GM23338 (cell line): ENCODE measurements around the gene NR5A2. TPM values are rescaled to one million over a fixed set of nuclear protein-coding genes. Genes with fewer than 3 reads are reported as not detected.

ENCODE experiments used
- ATAC-seq: fragments of 200-7000 bp; cut with Tn5 transposase; 3 replicates; pipeline ENCODE4 v1.9.1; 2020
- DNase-seq: peaks from one replicate; pipeline ENCODE4 v3.0.0-alpha.2; 2015; ENCODE audit warnings: low spot score
- H2AFZ ChIP-seq: fragments of 200-600 bp; sonication (generic); 2 replicates; pipeline ENCODE4 v1.8.0; 2016; ENCODE audit warnings: antibody characterized with exemption, mild to moderate bottlenecking, moderate library complexity
- H3F3A ChIP-seq: fragments of 200-600 bp; sonication (generic); replicated peaks from 2 replicates; pipeline ENCODE4 v1.8.0; 2017; ENCODE audit warnings: antibody characterized with exemption, mixed run types, low read depth
- H3K27ac ChIP-seq: fragments of 200-600 bp; sonication (generic); 2 replicates; pipeline ENCODE4 v1.6.1; 2016; ENCODE audit warnings: low read depth
- H3K27me3 ChIP-seq: fragments of 200-600 bp; sonication (generic); 2 replicates; pipeline ENCODE4 v1.8.0; 2016; ENCODE audit warnings: mild to moderate bottlenecking, mixed run types, moderate library complexity; ENCODE audit not compliant: insufficient read depth
- H3K36me3 ChIP-seq: fragments of 200-600 bp; sonication (generic); 2 replicates; pipeline ENCODE4 v1.8.0; 2016; ENCODE audit warnings: mild to moderate bottlenecking; ENCODE audit not compliant: insufficient read depth
- H3K4me1 ChIP-seq: fragments of 200-600 bp; sonication (generic); 2 replicates; pipeline ENCODE4 v1.8.0; 2016; ENCODE audit warnings: mild to moderate bottlenecking, moderate library complexity; ENCODE audit not compliant: insufficient read depth
- H3K4me2 ChIP-seq: fragments of 200-600 bp; sonication (generic); 2 replicates; pipeline ENCODE4 v1.7.1; 2017; ENCODE audit warnings: mixed run types
- H3K4me3 ChIP-seq: fragments of 200-600 bp; sonication (generic); 2 replicates; pipeline ENCODE4 v1.6.1; 2016; ENCODE audit warnings: mixed run types
- H3K79me2 ChIP-seq: fragments of 200-600 bp; sonication (generic); replicated peaks from 2 replicates; pipeline ENCODE4 v1.8.0; 2017; ENCODE audit warnings: mild to moderate bottlenecking; ENCODE audit not compliant: insufficient read depth
- H3K9me2 ChIP-seq: fragments of 200-600 bp; sonication (generic); 2 replicates; pipeline ENCODE4 v1.8.0; 2017; ENCODE audit not compliant: insufficient read depth
- H4K20me1 ChIP-seq: fragments of 200-600 bp; sonication (generic); replicated peaks from 2 replicates; pipeline ENCODE4 v1.8.0; 2017; ENCODE audit warnings: mild to moderate bottlenecking; ENCODE audit not compliant: insufficient read depth
- H3K27ac Mint-ChIP-seq: 2 replicates; pipeline ENCODE4 v1.8.0; 2020; ENCODE audit warnings: inconsistent platforms, mild to moderate bottlenecking, moderate library complexity, mixed read lengths
- H3K27me3 Mint-ChIP-seq: 3 replicates; pipeline ENCODE4 v1.8.0; 2022; ENCODE audit warnings: low read depth, mild to moderate bottlenecking, moderate library complexity, mixed read lengths, inconsistent platforms; ENCODE audit not compliant: insufficient read depth, poor library complexity
- H3K36me3 Mint-ChIP-seq: 3 replicates; pipeline ENCODE4 v1.8.0; 2021; ENCODE audit warnings: low read depth, mild to moderate bottlenecking, inconsistent platforms, moderate library complexity, mixed read lengths
- H3K4me1 Mint-ChIP-seq: 3 replicates; pipeline ENCODE4 v1.8.0; 2020; ENCODE audit warnings: mild to moderate bottlenecking, inconsistent platforms, mixed read lengths
- H3K4me3 Mint-ChIP-seq: 3 replicates; pipeline ENCODE4 v1.8.0; 2021; ENCODE audit warnings: moderate library complexity, mild to moderate bottlenecking, inconsistent platforms, mixed read lengths
- H3K9me3 Mint-ChIP-seq: 3 replicates; pipeline ENCODE4 v1.8.0; 2020; ENCODE audit warnings: moderate library complexity, mild to moderate bottlenecking, inconsistent platforms, mixed read lengths
- CREB1 ChIP-seq: fragments of 250-450 bp; sonication (Bioruptor Pico); IDR thresholded peaks from 2 replicates; pipeline ENCODE4 v1.5.0; 2020; ENCODE audit warnings: low read depth, mild to moderate bottlenecking, moderate library complexity
- ETS1 ChIP-seq: IDR thresholded peaks from 2 replicates; pipeline ENCODE4 v1.6.1; 2016; ENCODE audit warnings: antibody characterized with exemption
- EZH2 ChIP-seq: fragments of 200-600 bp; sonication (generic); IDR thresholded peaks from one replicate; pipeline ENCODE4 v1.8.0; 2017; ENCODE audit warnings: antibody characterized with exemption, mild to moderate bottlenecking, low read depth; ENCODE audit not compliant: unreplicated experiment
- JUNB ChIP-seq: IDR thresholded peaks from one replicate; pipeline ENCODE4 v1.6.1; 2016; ENCODE audit warnings: antibody characterized with exemption; ENCODE audit not compliant: unreplicated experiment
- NANOG ChIP-seq: IDR thresholded peaks from 2 replicates; pipeline ENCODE4 v1.6.1; 2016; ENCODE audit warnings: antibody characterized with exemption, borderline replicate concordance
- POLR2AphosphoS5 ChIP-seq: IDR thresholded peaks from 2 replicates; pipeline ENCODE4 v1.6.1; 2016; ENCODE audit warnings: antibody characterized with exemption, low read depth
- REST ChIP-seq: IDR thresholded peaks from one replicate; pipeline ENCODE4 v1.6.1; 2018; ENCODE audit warnings: antibody characterized with exemption; ENCODE audit not compliant: unreplicated experiment
- ZNF114 ChIP-seq: fragments of 250-450 bp; sonication (Bioruptor Pico); IDR thresholded peaks from 2 replicates; pipeline ENCODE4 v1.5.0; 2020; ENCODE audit warnings: mild to moderate bottlenecking, moderate library complexity
- ZNF331 ChIP-seq: fragments of 250-450 bp; sonication (Bioruptor Pico); IDR thresholded peaks from 2 replicates; pipeline ENCODE4 v1.5.0; 2020; ENCODE audit warnings: low read depth, mild to moderate bottlenecking, moderate library complexity
- polyA plus RNA-seq: library from polyadenylated mRNA; unstranded; fragments of >200 nt; fragmentation: Nextera tagmentation; extraction: Ambion mirVana; gene quantifications from 2 replicates; pipeline ENCODE4 v1.2.1, GENCODE V29; 2016
- total RNA-seq: library from RNA; depleted of rRNA; stranded (reverse); fragments of >200 nt; shearing (Covaris generic); gene quantifications from 2 replicates; pipeline ENCODE4 v1.2.3, GENCODE V29; 2014
- TF ChIP-seq, protein P1 (sequence below): fragments of 250-450 bp; sonication (Bioruptor Pico); IDR thresholded peaks from 2 replicates; pipeline ENCODE4 v1.5.0; 2020; ENCODE audit warnings: mild to moderate bottlenecking, moderate library complexity
- TF ChIP-seq, protein P2 (sequence below), 2 experiments: fragments of 200-600 bp in 1 of 2; sonication (generic) in 1 of 2; conservative IDR thresholded peaks; 2 replicates each; pipeline versions ENCODE4 v1.5.1 to v1.6.1; 2016 to 2017; ENCODE audit warnings: antibody characterized with exemption in 2 of 2, low read depth in 2 of 2, mild to moderate bottlenecking in 2 of 2, moderate library complexity in 1 of 2

The NR5A2 gene
- total and polyA plus RNA-seq, 2 experiments from 2014 or later = 4.4 to 13.1 TPM

DNA sequence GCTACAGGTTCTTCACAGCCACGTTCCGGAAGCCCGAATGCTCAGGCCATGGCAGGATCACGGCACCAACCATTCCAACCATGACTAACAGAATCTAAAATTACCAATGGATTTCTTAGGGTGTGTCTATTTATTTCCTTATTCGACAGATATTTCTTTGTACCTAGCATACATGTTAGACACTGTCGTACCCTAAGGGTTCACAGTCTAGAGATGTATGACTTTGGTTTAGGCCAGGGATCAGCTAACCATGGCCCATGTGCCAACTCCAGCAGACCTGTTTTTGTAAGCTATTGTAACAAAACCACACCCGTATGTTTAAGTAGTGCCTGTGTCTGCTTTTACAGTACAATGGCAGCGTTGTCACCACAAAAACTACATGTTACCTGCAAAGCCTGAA is 167.0 kb downstream of the NR5A2 start:
- Histone ChIP-seq H3K79me2 (no peaks in the 10 kb centered on the region), H3K27me3 (no peaks in the 10 kb centered on the region), H3F3A (no peaks in the 10 kb centered on the region), H3K36me3 (no peaks in the 10 kb centered on the region), H3K27ac (no peak overlapping the region), H3K4me1 (peaks cover 5% of the 10 kb centered on the region; the same call in 1 of the 2 replicates), H3K4me3 (no peak overlapping the region), H3K9me2 (no peaks in the 10 kb centered on the region), H2AFZ (no peak overlapping the region), H3K4me2 (no peak overlapping the region), H4K20me1 (no peaks in the 10 kb centered on the region)
- Mint-ChIP-seq H3K9me3 (peaks cover 4% of the 10 kb centered on the region), H3K4me3 (no peak overlapping the region), H3K36me3 (no peaks in the 10 kb centered on the region), H3K27me3 (peaks cover 2% of the 10 kb centered on the region), H3K4me1 (peaks cover 8% of the 10 kb centered on the region), H3K27ac (no peak overlapping the region)
- no peak for TF ChIP-seq ETS1
- TF ChIP-seq ZNF114 (CRISPR knock-in tag) = no peak
- no peak for TF ChIP-seq POLR2AphosphoS5
- TF ChIP-seq ZNF331 = no peak
- no peak for TF ChIP-seq JUNB
- no peak for TF ChIP-seq EZH2
- TF ChIP-seq, protein P1, sequence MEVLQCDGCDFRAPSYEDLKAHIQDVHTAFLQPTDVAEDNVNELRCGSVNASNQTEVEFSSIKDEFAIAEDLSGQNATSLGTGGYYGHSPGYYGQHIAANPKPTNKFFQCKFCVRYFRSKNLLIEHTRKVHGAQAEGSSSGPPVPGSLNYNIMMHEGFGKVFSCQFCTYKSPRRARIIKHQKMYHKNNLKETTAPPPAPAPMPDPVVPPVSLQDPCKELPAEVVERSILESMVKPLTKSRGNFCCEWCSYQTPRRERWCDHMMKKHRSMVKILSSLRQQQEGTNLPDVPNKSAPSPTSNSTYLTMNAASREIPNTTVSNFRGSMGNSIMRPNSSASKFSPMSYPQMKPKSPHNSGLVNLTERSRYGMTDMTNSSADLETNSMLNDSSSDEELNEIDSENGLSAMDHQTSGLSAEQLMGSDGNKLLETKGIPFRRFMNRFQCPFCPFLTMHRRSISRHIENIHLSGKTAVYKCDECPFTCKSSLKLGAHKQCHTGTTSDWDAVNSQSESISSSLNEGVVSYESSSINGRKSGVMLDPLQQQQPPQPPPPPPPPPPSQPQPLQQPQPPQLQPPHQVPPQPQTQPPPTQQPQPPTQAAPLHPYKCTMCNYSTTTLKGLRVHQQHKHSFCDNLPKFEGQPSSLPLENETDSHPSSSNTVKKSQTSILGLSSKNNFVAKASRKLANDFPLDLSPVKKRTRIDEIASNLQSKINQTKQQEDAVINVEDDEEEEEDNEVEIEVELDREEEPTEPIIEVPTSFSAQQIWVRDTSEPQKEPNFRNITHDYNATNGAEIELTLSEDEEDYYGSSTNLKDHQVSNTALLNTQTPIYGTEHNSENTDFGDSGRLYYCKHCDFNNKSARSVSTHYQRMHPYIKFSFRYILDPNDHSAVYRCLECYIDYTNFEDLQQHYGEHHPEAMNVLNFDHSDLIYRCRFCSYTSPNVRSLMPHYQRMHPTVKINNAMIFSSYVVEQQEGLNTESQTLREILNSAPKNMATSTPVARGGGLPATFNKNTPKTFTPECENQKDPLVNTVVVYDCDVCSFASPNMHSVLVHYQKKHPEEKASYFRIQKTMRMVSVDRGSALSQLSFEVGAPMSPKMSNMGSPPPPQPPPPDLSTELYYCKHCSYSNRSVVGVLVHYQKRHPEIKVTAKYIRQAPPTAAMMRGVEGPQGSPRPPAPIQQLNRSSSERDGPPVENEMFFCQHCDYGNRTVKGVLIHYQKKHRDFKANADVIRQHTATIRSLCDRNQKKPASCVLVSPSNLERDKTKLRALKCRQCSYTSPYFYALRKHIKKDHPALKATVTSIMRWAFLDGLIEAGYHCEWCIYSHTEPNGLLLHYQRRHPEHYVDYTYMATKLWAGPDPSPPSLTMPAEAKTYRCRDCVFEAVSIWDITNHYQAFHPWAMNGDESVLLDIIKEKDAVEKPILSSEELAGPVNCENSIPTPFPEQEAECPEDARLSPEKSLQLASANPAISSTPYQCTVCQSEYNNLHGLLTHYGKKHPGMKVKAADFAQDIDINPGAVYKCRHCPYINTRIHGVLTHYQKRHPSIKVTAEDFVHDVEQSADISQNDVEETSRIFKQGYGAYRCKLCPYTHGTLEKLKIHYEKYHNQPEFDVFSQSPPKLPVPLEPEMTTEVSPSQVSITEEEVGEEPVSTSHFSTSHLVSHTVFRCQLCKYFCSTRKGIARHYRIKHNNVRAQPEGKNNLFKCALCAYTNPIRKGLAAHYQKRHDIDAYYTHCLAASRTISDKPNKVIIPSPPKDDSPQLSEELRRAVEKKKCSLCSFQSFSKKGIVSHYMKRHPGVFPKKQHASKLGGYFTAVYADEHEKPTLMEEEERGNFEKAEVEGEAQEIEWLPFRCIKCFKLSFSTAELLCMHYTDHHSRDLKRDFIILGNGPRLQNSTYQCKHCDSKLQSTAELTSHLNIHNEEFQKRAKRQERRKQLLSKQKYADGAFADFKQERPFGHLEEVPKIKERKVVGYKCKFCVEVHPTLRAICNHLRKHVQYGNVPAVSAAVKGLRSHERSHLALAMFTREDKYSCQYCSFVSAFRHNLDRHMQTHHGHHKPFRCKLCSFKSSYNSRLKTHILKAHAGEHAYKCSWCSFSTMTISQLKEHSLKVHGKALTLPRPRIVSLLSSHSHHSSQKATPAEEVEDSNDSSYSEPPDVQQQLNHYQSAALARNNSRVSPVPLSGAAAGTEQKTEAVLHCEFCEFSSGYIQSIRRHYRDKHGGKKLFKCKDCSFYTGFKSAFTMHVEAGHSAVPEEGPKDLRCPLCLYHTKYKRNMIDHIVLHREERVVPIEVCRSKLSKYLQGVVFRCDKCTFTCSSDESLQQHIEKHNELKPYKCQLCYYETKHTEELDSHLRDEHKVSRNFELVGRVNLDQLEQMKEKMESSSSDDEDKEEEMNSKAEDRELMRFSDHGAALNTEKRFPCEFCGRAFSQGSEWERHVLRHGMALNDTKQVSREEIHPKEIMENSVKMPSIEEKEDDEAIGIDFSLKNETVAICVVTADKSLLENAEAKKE = no peak
- TF ChIP-seq, protein P2, sequence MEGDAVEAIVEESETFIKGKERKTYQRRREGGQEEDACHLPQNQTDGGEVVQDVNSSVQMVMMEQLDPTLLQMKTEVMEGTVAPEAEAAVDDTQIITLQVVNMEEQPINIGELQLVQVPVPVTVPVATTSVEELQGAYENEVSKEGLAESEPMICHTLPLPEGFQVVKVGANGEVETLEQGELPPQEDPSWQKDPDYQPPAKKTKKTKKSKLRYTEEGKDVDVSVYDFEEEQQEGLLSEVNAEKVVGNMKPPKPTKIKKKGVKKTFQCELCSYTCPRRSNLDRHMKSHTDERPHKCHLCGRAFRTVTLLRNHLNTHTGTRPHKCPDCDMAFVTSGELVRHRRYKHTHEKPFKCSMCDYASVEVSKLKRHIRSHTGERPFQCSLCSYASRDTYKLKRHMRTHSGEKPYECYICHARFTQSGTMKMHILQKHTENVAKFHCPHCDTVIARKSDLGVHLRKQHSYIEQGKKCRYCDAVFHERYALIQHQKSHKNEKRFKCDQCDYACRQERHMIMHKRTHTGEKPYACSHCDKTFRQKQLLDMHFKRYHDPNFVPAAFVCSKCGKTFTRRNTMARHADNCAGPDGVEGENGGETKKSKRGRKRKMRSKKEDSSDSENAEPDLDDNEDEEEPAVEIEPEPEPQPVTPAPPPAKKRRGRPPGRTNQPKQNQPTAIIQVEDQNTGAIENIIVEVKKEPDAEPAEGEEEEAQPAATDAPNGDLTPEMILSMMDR (conservative IDR thresholded peaks at IDR 0.05; ENCODE audit: low read depth in 2 of 2) = no peak
- TF ChIP-seq REST = no peak
- no peak for TF ChIP-seq NANOG
- no peak for TF ChIP-seq CREB1 (CRISPR knock-in tag)
- ATAC-seq (no peak), DNase-seq (peak; percentile 16)
